ENCODE data around the gene ALDH18A1. TPM values are rescaled to one million over a fixed set of nuclear protein-coding genes. Genes with fewer than 3 reads are reported as not detected.

ALDH18A1 gene
- total RNA-seq, 1 experiment from 2014 or later: 105 TPM

DNA sequence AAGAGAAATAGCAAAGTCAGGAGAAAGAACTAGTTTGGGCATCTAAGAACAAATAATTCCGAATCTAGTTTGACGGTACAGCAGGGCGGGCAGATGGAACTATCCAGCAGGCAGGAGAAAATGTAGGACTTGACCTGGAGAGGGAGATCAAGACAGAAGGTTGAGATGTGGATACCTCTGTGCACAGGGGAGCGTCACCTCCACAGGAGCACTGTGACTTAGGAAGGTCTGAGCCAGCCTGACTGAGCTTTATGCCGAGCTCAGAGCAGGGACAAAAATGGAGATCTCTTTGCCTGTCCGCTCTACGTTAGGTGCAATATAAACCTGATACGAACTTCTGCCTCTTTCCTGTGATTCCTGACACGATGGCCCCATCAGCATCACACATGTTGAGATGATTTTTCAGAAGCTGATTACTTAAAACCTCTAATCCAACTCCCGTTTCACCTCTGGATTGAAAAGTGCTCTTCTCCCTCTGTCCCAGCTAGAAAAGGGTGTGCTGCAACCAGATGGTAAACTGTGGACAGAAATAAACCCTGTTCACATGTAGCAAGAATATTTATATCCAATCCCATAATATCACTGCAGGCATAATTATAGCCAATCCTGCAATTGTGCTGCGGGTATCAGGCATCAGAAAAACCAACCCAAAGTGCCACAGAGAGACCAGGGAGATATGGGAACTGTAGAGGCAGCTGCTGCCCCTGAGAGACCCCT lies 81.7 kb downstream of the ALDH18A1 start:
- ChIA-PET CTCF (interaction anchor here (0.5 to 0.6 kb wide), 2 partner anchors 23 to 144 kb away, joined by 3 read pairs; no protein-coding TSS in a partner anchor), POLR2A (no interaction called here)
- TF ChIP-seq, protein P1, sequence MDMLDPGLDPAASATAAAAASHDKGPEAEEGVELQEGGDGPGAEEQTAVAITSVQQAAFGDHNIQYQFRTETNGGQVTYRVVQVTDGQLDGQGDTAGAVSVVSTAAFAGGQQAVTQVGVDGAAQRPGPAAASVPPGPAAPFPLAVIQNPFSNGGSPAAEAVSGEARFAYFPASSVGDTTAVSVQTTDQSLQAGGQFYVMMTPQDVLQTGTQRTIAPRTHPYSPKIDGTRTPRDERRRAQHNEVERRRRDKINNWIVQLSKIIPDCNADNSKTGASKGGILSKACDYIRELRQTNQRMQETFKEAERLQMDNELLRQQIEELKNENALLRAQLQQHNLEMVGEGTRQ (CRISPR knock-in tag; IDR thresholded peaks at IDR 0.05): no peak
- TF ChIP-seq KAT7 (CRISPR knock-in tag; IDR thresholded peaks at IDR 0.05; ENCODE audit: borderline replicate concordance) (no peak), HMGA2 (CRISPR knock-in tag; IDR thresholded peaks at IDR 0.05) (no peak), SMAD3 (CRISPR knock-in tag; IDR thresholded peaks at IDR 0.05; ENCODE audit: borderline replicate concordance) (no peak), CBFB (CRISPR knock-in tag; IDR thresholded peaks at IDR 0.05; ENCODE audit: low read depth) (no peak), SP1 (CRISPR knock-in tag; conservative IDR thresholded peaks at IDR 0.05) (no peak)
- TF ChIP-seq, protein P2, sequence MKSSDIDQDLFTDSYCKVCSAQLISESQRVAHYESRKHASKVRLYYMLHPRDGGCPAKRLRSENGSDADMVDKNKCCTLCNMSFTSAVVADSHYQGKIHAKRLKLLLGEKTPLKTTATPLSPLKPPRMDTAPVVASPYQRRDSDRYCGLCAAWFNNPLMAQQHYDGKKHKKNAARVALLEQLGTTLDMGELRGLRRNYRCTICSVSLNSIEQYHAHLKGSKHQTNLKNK (CRISPR knock-in tag; IDR thresholded peaks at IDR 0.05): no peak
- no peak for DNase-seq (ENCODE audit: low spot score)
- H3K36me3 Mint-ChIP-seq: no peaks in the 10 kb centered on the region
- no peak overlapping the region for H3K27ac Mint-ChIP-seq
- H3K4me1 Mint-ChIP-seq: peaks cover 4% of the 10 kb centered on the region; the same call in 1 of the 2 replicates
- H3K4me3 Mint-ChIP-seq: no peak overlapping the region
- H3K27me3 Mint-ChIP-seq (ENCODE audit: low read depth): no peaks in the 10 kb centered on the region
- ATAC-seq: no peak
- H3K9me3 Mint-ChIP-seq: no peaks in the 10 kb centered on the region

DNA sequence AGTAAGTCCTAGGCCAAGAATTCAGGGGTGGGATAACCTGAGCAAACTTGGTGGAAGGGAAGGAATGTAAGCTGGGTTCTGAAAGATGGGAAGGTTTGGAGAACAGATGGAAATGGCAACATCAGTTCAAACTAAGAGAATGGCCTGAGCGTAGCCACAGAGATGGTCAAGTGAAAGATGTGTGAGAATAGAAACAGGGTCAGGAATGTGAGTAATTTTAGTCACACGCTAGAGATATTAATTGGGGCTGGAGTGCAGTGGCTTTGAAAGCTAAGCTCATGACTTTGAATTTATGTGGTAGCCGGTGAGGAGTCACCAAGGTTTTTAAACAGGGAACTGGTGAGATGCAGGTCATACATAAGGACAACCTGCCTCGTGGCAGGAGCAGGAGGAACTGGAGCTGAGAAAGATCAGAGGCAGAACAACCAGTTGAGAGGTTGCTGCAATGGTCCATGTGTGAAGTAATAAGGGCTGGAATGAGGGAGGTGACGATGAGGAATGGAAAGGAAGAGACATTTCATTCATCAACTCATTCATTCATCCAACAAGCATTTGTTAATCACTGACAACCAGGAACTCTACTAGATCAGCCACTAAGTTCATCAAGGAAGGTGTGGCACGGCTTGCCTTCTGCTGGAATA lies 82.4 kb downstream of the ALDH18A1 start:
- TF ChIP-seq IRF2 (CRISPR knock-in tag; IDR thresholded peaks at IDR 0.05; ENCODE audit: borderline replicate concordance, low read depth) (no peak), MYBL2 (CRISPR knock-in tag; IDR thresholded peaks at IDR 0.05) (no peak), NR3C1 (CRISPR knock-in tag; conservative IDR thresholded peaks at IDR 0.05; ENCODE audit: low read depth) (no peak), SP1 (CRISPR knock-in tag; conservative IDR thresholded peaks at IDR 0.05) (no peak), SMAD3 (CRISPR knock-in tag; IDR thresholded peaks at IDR 0.05; ENCODE audit: borderline replicate concordance) (no peak)
- TF ChIP-seq, protein P3, sequence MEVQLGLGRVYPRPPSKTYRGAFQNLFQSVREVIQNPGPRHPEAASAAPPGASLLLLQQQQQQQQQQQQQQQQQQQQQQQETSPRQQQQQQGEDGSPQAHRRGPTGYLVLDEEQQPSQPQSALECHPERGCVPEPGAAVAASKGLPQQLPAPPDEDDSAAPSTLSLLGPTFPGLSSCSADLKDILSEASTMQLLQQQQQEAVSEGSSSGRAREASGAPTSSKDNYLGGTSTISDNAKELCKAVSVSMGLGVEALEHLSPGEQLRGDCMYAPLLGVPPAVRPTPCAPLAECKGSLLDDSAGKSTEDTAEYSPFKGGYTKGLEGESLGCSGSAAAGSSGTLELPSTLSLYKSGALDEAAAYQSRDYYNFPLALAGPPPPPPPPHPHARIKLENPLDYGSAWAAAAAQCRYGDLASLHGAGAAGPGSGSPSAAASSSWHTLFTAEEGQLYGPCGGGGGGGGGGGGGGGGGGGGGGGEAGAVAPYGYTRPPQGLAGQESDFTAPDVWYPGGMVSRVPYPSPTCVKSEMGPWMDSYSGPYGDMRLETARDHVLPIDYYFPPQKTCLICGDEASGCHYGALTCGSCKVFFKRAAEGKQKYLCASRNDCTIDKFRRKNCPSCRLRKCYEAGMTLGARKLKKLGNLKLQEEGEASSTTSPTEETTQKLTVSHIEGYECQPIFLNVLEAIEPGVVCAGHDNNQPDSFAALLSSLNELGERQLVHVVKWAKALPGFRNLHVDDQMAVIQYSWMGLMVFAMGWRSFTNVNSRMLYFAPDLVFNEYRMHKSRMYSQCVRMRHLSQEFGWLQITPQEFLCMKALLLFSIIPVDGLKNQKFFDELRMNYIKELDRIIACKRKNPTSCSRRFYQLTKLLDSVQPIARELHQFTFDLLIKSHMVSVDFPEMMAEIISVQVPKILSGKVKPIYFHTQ (CRISPR knock-in tag; IDR thresholded peaks at IDR 0.05): no peak
- TF ChIP-seq, protein P2 (CRISPR knock-in tag; IDR thresholded peaks at IDR 0.05): no peak
- TF ChIP-seq, protein P4, sequence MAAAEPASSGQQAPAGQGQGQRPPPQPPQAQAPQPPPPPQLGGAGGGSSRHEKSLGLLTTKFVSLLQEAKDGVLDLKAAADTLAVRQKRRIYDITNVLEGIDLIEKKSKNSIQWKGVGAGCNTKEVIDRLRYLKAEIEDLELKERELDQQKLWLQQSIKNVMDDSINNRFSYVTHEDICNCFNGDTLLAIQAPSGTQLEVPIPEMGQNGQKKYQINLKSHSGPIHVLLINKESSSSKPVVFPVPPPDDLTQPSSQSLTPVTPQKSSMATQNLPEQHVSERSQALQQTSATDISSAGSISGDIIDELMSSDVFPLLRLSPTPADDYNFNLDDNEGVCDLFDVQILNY (CRISPR knock-in tag; IDR thresholded peaks at IDR 0.05): no peak
- TF ChIP-seq, protein P5, sequence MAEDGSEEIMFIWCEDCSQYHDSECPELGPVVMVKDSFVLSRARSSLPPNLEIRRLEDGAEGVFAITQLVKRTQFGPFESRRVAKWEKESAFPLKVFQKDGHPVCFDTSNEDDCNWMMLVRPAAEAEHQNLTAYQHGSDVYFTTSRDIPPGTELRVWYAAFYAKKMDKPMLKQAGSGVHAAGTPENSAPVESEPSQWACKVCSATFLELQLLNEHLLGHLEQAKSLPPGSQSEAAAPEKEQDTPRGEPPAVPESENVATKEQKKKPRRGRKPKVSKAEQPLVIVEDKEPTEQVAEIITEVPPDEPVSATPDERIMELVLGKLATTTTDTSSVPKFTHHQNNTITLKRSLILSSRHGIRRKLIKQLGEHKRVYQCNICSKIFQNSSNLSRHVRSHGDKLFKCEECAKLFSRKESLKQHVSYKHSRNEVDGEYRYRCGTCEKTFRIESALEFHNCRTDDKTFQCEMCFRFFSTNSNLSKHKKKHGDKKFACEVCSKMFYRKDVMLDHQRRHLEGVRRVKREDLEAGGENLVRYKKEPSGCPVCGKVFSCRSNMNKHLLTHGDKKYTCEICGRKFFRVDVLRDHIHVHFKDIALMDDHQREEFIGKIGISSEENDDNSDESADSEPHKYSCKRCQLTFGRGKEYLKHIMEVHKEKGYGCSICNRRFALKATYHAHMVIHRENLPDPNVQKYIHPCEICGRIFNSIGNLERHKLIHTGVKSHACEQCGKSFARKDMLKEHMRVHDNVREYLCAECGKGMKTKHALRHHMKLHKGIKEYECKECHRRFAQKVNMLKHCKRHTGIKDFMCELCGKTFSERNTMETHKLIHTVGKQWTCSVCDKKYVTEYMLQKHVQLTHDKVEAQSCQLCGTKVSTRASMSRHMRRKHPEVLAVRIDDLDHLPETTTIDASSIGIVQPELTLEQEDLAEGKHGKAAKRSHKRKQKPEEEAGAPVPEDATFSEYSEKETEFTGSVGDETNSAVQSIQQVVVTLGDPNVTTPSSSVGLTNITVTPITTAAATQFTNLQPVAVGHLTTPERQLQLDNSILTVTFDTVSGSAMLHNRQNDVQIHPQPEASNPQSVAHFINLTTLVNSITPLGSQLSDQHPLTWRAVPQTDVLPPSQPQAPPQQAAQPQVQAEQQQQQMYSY (CRISPR knock-in tag; IDR thresholded peaks at IDR 0.05): no peak
- CTCF ChIA-PET: interaction anchor here (0.5 kb wide), 1 partner anchor 24 kb away, joined by 3 read pairs; no protein-coding TSS in a partner anchor

More for the DNA sequence above, 82.4 kb downstream of the ALDH18A1 start:
- no peak for ATAC-seq
- Mint-ChIP-seq H3K36me3 (no peaks in the 10 kb centered on the region), H3K4me1 (peaks cover 4% of the 10 kb centered on the region; the same call in 1 of the 2 replicates), H3K27me3 (ENCODE audit: low read depth) (no peaks in the 10 kb centered on the region), H3K4me3 (no peak overlapping the region), H3K9me3 (no peaks in the 10 kb centered on the region), H3K27ac (no peak overlapping the region)
- POLR2A ChIA-PET: no interaction called here
- DNase-seq (ENCODE audit: low spot score): no peak

All from WTC11 (cell line).